GM18526 (cell line): Measurements from ENCODE around the gene ZNRF1.

Experiments
- POLR2A ChIP-seq: IDR thresholded peaks from 3 replicates; pipeline ENCODE4 v1.6.1; 2011; ENCODE audit not compliant: insufficient read length; ENCODE audit errors: extremely low read depth

ZNRF1 gene

GRCh38 chr16:75017670-75018525 lies 19.1 kb downstream of the ZNRF1 start:
- TF ChIP-seq POLR2A, result no peak

DNA sequence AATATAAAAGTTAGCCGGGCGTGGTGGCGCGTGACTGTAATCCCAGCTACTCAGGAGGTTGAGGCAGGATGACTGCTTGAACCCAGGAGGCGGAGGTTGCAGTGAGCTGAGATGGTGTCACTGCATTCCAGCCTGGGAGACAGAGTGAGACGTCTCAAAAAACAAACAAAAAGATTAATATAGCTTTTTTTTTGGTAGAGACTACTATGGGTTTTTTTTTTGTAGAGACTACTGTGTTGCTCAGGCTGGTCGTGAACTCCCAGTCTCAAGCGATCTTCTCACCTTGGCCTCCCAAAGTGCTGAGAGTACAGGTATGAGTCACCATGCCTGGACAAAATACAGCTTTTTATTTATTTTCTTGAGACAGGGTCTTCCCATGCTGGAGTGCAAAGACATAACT lies 20.2 kb downstream of the ZNRF1 start:
- no peak for TF ChIP-seq POLR2A

DNA sequence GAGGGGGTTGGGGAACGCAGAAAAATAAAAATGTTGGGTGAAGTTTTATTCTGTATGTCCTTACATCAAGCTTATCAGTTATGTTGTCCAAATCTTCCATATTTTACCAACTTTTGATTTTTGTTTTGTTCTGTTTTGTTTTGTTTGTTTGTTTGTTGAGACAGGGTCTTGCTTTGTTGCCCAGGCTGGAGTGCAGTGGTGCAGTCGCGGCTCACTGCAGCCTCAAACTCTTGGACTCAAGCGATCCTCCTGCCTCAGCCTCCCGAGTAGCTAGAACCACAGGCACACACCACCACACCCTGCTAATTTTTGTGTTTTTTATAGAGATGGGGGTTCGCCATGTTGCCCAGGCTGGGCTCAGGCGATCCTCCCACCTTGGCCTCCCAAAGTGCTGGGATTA lies 20.8 kb downstream of the ZNRF1 start:
- no peak for TF ChIP-seq POLR2A

- TF ChIP-seq POLR2A, result no peak
Observed at GRCh38 chr16:75021410-75021809, 22.6 kb downstream of the ZNRF1 start.

- TF ChIP-seq POLR2A, result no peak
Observed at GRCh38 chr16:75022567-75022966, 23.7 kb downstream of the ZNRF1 start.

DNA sequence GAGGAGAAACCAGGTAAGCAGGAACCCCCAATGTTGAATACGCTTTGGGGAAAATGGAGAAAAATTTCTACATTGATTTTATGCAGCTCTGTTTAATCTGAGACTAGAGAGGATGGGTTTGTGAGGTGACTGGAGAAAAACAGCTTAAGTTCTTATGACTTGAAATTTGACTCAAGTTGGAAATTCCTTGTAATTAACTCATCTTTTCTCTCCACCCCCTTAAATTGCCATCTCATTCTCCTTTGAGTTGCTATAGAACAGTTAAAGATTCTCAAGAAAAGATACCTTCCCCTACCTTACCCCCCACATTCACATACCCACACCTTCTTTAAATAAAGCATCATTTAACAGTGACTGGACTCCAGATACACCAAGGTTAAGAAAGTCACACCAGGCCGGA lies 24.2 kb downstream of the ZNRF1 start:
- TF ChIP-seq POLR2A, result no peak

GRCh38 chr16:75024182-75024581 lies 25.4 kb downstream of the ZNRF1 start:
- no peak for TF ChIP-seq POLR2A

GRCh38 chr16:75024594-75024993 lies 25.8 kb downstream of the ZNRF1 start:
- TF ChIP-seq POLR2A, result no peak

DNA sequence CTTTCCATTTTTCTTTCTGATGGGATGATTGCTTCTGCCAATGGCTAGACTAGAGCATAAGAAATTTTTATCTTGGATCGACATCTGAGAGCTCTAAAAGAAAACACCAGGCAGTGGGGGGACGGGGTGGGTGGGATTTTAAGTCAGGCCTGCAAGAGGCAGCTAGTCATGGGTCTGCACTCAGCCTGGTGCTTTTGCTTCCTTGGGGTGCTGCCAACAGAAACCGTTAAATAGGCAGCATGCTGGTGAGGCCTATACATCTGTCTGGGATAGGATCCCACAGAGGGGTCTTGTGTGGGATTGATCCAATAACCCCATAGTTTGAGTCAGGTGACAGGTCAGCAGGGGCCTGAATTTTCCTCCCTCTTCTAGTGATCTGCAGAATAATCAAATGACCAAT lies 26.9 kb downstream of the ZNRF1 start:
- TF ChIP-seq POLR2A, result no peak

GRCh38 chr16:75026892-75027391 lies 28.1 kb downstream of the ZNRF1 start:
- no peak for TF ChIP-seq POLR2A

DNA sequence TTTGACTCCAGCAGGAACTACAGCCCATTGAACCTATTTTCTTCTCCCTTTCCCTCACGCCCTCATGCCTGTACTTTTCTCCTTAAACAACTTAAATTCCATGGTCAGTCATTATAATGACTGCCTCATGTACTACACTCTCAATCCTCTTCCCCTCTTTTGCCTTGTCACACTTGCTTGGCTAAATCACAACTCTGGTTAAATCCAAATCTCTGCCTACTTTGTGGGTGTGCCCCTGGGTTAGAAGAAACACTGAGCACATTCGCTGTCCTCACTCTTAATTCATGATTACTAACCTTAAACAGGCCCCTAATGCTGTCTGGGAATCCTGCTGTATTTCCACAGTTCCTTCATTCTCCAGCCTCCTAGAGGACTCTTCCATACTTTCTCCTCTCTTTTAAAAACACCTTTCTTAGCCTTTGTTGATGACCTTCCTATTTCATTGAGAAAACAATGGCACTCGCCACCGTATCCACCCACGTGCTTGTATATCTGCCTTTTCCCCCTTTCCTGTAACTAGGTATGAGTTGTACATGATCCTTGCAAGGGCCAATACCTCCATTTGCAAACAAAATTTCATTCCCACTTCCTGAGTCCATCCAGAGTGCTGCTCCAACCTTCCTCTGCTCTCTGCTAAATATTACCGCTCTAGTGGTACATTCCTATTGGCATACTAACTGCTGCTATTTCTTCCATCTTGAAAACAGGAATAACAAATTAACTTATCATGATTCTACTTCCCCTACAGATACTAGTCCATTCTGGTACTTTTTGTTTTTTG lies 28.9 kb downstream of the ZNRF1 start:
- no peak for TF ChIP-seq POLR2A

- no peak for TF ChIP-seq POLR2A
Observed at GRCh38 chr16:75028544-75029135, 29.8 kb downstream of the ZNRF1 start.

DNA sequence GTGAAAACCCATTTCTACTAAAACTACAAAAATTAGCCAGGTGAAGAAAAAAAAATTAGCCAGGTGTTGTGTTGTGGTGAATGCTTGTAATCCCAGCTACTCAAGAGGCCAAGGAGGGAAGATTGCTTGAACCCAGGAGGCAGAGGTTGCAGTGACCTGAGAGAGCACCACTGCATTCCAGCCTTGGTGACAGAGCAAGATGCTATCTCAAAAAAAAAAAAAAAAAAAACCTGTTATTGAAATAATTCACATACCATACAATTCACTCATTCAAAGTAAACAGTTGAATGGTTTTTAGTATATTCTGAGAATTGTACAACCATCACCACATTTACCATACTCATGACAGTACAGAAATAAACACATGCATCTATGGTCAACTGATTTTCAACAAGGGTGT lies 31.0 kb downstream of the ZNRF1 start:
- TF ChIP-seq POLR2A, result no peak

DNA sequence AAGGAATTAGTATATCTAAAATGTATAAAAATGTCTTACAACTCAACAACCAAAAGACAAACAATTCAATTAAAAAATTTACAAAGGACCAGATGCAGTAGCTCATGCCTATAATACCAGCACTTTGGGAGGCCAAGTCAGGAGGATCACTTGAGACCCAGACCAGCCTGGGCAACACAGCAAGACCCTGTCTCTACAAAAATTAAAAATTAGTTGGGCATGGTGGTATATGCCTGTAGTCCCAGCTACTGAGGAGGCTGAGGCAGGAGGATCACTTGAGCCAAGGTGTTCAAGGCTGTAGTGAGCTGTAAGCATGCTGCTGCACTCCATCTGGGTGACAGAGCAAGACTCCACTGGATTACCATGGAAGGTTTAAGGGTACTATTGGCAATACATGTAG lies 33.8 kb downstream of the ZNRF1 start:
- TF ChIP-seq POLR2A, result no peak

DNA sequence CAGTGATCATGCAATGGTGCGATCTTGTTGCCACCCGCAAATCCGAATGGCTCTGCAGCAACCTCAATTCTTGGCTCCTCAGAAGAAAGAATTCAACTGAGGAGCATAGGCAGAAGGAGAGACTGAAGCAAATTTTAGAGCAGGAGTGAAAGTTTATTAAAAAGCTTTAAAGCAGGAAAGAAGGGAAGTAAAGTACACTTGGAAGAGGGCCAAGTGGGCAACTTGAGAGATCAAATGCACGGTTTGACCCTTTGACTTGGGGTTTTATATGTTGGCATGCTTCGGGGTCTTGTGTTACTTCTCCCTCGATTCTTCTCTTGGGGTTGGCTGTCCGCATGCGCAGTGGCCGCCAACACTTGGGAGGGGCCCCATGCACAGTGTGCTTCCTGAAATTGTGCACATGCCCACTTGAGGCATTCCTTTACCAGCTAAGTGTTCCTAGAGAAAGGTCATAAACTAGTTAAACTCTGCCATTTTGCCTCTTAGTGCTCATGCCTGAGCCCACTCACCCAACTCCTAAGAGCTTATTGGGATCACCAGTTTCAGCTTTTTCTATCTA lies 36.7 kb downstream of the ZNRF1 start:
- TF ChIP-seq POLR2A, result no peak

GRCh38 chr16:75038036-75038858 lies 39.4 kb downstream of the ZNRF1 start:
- TF ChIP-seq POLR2A, result no peak
